ENCODE data around the gene RIT2.

RIT2 gene

DNA sequence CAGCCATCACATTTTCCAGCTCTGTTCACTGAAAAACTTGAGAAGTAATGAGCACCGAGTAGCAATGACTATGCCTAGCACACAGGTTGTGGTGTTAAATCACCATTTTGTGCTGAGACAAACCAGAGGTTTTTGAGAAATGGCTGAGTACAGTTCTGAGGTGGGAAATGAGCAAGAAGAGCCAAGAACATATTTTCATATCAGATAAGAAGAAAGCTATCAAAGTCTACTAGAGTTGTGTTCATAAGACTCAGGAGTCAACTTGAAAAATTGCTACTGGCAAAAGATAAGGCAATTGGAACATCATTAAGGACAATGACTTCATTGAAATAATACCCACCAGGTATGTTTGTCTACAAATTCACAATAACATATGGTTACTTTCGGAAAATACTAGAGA, 108.1 kb downstream of the RIT2 start:
- Mint-ChIP-seq H3K9me3 (peaks cover 4% of the 10 kb centered on the region), H3K4me3 (no peak overlapping the region), H3K27ac (no peak overlapping the region), H3K36me3 (ENCODE audit: low read depth) (no peaks in the 10 kb centered on the region), H3K27me3 (no peaks in the 10 kb centered on the region), H3K4me1 (ENCODE audit: low read depth) (no peaks in the 10 kb centered on the region)

GRCh38 chr18:43004421-43004820, 111.1 kb downstream of the RIT2 start:
- peaks cover 14% of the 10 kb centered on the region for H3K9me3 Mint-ChIP-seq
- no peaks in the 10 kb centered on the region for H3K27me3 Mint-ChIP-seq
- H3K4me3 Mint-ChIP-seq, result no peak overlapping the region
- H3K27ac Mint-ChIP-seq, result no peak overlapping the region
- H3K36me3 Mint-ChIP-seq (ENCODE audit: low read depth), result no peaks in the 10 kb centered on the region
- H3K4me1 Mint-ChIP-seq (ENCODE audit: low read depth), result no peaks in the 10 kb centered on the region

DNA sequence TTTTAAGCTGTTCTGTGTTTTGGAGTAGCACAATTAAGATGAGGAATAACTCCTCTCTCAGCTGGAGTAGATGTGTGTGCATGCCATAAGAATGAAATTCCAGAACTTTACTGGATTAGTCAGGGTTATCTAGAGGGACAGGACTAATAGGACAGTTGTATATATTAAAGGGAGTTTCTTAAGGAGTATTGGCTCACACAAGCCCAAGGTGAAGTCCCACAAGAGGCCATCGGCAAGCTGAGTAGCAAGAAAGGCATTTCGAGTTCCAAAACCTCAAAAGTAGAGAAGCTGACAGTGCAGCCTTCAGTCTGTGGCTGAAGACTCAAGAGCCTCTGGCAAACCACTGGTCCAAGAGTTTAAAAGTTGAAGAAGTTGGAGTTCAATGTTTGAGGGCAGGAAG, 113.7 kb downstream of the RIT2 start:
- Mint-ChIP-seq H3K4me1 (ENCODE audit: low read depth) (no peaks in the 10 kb centered on the region), H3K4me3 (no peak overlapping the region), H3K36me3 (ENCODE audit: low read depth) (no peaks in the 10 kb centered on the region), H3K9me3 (peaks cover 17% of the 10 kb centered on the region), H3K27me3 (no peaks in the 10 kb centered on the region), H3K27ac (no peak overlapping the region)

- Mint-ChIP-seq H3K4me3 (no peak overlapping the region), H3K27ac (no peak overlapping the region), H3K27me3 (no peaks in the 10 kb centered on the region), H3K36me3 (ENCODE audit: low read depth) (no peaks in the 10 kb centered on the region), H3K9me3 (peaks cover 17% of the 10 kb centered on the region), H3K4me1 (ENCODE audit: low read depth) (no peaks in the 10 kb centered on the region)
Measured at GRCh38 chr18:42996824-42997223, 118.7 kb downstream of the RIT2 start.

GRCh38 chr18:42980426-42980825, 135.1 kb downstream of the RIT2 start:
- H3K27me3 Mint-ChIP-seq, result no peaks in the 10 kb centered on the region
- H3K9me3 Mint-ChIP-seq, result peaks cover 10% of the 10 kb centered on the region
- no peak overlapping the region for H3K4me3 Mint-ChIP-seq
- no peak overlapping the region for H3K27ac Mint-ChIP-seq
- H3K4me1 Mint-ChIP-seq (ENCODE audit: low read depth), result no peaks in the 10 kb centered on the region
- no peaks in the 10 kb centered on the region for H3K36me3 Mint-ChIP-seq (ENCODE audit: low read depth)

GRCh38 chr18:42977982-42978637, 137.4 kb downstream of the RIT2 start:
- no peak overlapping the region for H3K4me3 Mint-ChIP-seq
- H3K27me3 Mint-ChIP-seq, result no peaks in the 10 kb centered on the region
- no peaks in the 10 kb centered on the region for H3K36me3 Mint-ChIP-seq (ENCODE audit: low read depth)
- H3K4me1 Mint-ChIP-seq (ENCODE audit: low read depth), result no peaks in the 10 kb centered on the region
- no peak overlapping the region for H3K27ac Mint-ChIP-seq
- peaks cover 10% of the 10 kb centered on the region for H3K9me3 Mint-ChIP-seq

GRCh38 chr18:42976869-42977590, 138.5 kb downstream of the RIT2 start:
- peaks cover 10% of the 10 kb centered on the region for H3K9me3 Mint-ChIP-seq
- no peak overlapping the region for H3K4me3 Mint-ChIP-seq
- H3K27ac Mint-ChIP-seq, result no peak overlapping the region
- no peaks in the 10 kb centered on the region for H3K36me3 Mint-ChIP-seq (ENCODE audit: low read depth)
- H3K27me3 Mint-ChIP-seq, result no peaks in the 10 kb centered on the region
- H3K4me1 Mint-ChIP-seq (ENCODE audit: low read depth), result no peaks in the 10 kb centered on the region

DNA sequence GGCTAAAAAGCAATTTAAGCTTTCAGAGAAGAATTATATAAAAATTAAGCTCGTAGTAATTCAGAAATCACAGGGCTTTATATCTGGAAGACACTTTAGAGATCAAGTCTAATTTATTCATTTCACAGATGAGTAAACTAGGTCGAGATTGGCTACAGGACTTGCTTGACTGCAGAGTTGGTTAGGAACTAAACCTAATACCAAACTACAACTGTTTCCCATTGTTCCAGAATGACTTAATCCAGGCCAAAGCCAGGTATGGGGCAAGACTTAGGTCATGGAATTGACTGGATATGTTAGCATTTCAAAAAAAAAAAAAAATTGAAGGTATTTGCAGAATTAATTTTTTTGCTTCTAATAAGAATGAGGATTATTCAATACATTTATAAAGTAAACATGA, 146.1 kb downstream of the RIT2 start:
- Mint-ChIP-seq H3K27me3 (no peaks in the 10 kb centered on the region), H3K27ac (no peak overlapping the region), H3K9me3 (peaks cover 4% of the 10 kb centered on the region), H3K4me1 (ENCODE audit: low read depth) (no peaks in the 10 kb centered on the region), H3K36me3 (ENCODE audit: low read depth) (no peaks in the 10 kb centered on the region), H3K4me3 (no peak overlapping the region)

DNA sequence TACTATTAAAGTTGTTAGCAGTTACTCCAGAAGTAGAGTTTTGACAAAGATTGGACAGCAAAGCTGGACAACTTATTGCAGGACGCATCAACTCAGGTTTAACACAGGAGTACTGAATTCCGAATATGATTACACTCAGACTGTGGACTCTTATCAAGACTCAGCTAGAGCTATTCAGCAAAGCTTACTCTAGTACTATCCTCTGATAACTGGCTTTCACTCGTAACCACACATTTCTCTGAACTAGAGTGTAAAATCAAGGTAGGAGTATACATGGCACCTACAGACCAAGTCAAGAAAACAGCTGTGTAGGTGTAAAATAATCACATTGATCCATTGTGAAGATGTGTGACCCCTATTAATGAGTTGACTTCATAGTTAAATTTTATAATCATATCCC, 154.2 kb downstream of the RIT2 start:
- H3K4me3 Mint-ChIP-seq, result no peak overlapping the region
- no peak overlapping the region for H3K27ac Mint-ChIP-seq
- no peaks in the 10 kb centered on the region for H3K4me1 Mint-ChIP-seq (ENCODE audit: low read depth)
- H3K9me3 Mint-ChIP-seq, result peaks cover 2% of the 10 kb centered on the region
- no peaks in the 10 kb centered on the region for H3K27me3 Mint-ChIP-seq
- no peaks in the 10 kb centered on the region for H3K36me3 Mint-ChIP-seq (ENCODE audit: low read depth)

DNA sequence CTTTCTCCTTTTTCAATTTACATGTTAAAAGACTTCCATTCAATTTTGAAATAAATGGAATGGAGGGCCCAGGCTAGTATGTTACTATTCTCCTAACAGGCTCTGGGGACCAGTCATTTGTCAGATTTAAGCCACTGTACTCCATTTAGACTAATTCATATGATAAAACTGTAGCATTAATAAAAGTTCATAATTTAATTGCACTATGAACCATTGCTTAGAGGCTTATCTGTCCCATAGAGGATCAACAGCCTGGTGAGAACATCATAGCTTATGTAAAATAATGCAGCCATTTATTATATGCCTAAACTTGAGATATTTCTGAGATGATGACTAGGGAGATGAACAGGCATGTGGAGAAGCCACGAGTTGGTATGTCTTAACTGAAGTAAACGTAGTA, 156.0 kb downstream of the RIT2 start:
- Mint-ChIP-seq H3K4me1 (ENCODE audit: low read depth) (no peaks in the 10 kb centered on the region), H3K27ac (no peak overlapping the region), H3K4me3 (no peak overlapping the region), H3K9me3 (peaks cover 2% of the 10 kb centered on the region), H3K36me3 (ENCODE audit: low read depth) (no peaks in the 10 kb centered on the region), H3K27me3 (no peaks in the 10 kb centered on the region)

GRCh38 chr18:42958353-42958752, 157.1 kb downstream of the RIT2 start:
- no peaks in the 10 kb centered on the region for H3K27me3 Mint-ChIP-seq
- H3K27ac Mint-ChIP-seq, result no peak overlapping the region
- H3K9me3 Mint-ChIP-seq, result peaks cover 2% of the 10 kb centered on the region
- no peaks in the 10 kb centered on the region for H3K4me1 Mint-ChIP-seq (ENCODE audit: low read depth)
- no peaks in the 10 kb centered on the region for H3K36me3 Mint-ChIP-seq (ENCODE audit: low read depth)
- H3K4me3 Mint-ChIP-seq, result no peak overlapping the region

DNA sequence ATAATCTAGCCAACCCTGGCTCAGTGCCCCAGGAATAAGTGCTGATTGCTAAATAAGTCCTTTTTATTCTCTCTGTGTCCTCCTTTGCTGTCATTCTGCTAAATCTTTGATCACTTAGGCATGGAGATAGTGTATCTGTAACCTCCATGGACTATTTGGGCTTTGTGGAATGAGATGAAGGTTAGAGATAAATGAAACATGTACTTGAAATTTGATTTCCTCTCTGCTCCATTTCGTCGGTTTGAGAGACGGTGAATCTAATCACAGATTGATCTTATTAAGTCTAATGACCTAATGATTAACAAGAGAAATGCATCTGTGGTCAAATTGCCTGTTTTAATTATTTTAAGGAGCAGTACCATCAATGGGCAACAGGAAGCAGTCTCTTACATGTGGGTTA, 159.2 kb downstream of the RIT2 start:
- Mint-ChIP-seq H3K4me1 (ENCODE audit: low read depth) (no peaks in the 10 kb centered on the region), H3K27me3 (no peaks in the 10 kb centered on the region), H3K27ac (no peak overlapping the region), H3K4me3 (no peak overlapping the region), H3K36me3 (ENCODE audit: low read depth) (no peaks in the 10 kb centered on the region), H3K9me3 (peaks cover 5% of the 10 kb centered on the region)

- no peaks in the 10 kb centered on the region for H3K36me3 Mint-ChIP-seq (ENCODE audit: low read depth)
- H3K4me3 Mint-ChIP-seq, result no peak overlapping the region
- H3K27me3 Mint-ChIP-seq, result no peaks in the 10 kb centered on the region
- H3K4me1 Mint-ChIP-seq (ENCODE audit: low read depth), result no peaks in the 10 kb centered on the region
- peaks cover 5% of the 10 kb centered on the region for H3K9me3 Mint-ChIP-seq
- H3K27ac Mint-ChIP-seq, result no peak overlapping the region
Measured at GRCh38 chr18:42954887-42955286, 160.6 kb downstream of the RIT2 start.

DNA sequence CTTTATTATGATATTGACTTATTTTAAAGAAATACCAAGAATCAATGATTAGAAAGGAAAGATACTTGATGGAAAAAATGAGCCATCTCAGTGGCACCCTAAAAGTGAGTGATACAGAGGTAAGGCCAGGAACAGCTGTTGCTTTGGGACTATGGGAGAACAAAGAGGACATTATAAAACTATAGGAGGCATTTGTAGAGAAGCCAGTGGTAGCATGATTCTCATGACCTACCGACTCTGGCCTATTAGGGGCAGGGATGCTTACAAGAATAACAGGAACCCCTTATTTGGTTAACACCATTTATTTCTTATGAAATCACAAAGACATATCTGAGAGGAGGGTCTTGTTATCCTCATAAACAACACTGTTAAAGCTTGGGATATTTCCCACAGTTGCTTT, 162.2 kb downstream of the RIT2 start:
- no peak overlapping the region for H3K27ac Mint-ChIP-seq
- no peaks in the 10 kb centered on the region for H3K4me1 Mint-ChIP-seq (ENCODE audit: low read depth)
- H3K9me3 Mint-ChIP-seq, result peaks cover 9% of the 10 kb centered on the region
- no peaks in the 10 kb centered on the region for H3K27me3 Mint-ChIP-seq
- no peaks in the 10 kb centered on the region for H3K36me3 Mint-ChIP-seq (ENCODE audit: low read depth)
- no peak overlapping the region for H3K4me3 Mint-ChIP-seq

DNA sequence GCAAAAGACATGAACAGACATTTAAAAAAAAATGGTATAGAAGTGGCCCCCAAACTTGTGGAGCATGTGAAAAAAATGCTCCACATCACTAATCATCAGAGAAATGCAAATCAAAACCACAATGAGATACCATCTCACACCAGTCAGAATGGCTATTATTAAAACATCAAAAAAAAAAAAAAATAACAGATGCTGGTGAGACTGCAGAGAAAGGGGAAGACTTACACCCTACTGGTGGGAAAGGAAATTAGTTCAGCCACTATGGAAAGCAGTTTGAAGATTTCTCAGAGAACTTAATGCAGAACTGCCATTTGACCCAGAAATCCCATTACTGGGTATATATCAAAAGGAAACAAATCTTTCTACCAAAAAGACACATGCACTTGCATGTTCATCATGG, 164.8 kb downstream of the RIT2 start:
- H3K27me3 Mint-ChIP-seq, result no peaks in the 10 kb centered on the region
- no peaks in the 10 kb centered on the region for H3K36me3 Mint-ChIP-seq (ENCODE audit: low read depth)
- peaks cover 7% of the 10 kb centered on the region for H3K9me3 Mint-ChIP-seq

GRCh38 chr18:42948831-42949230, 166.7 kb downstream of the RIT2 start:
- Mint-ChIP-seq H3K36me3 (ENCODE audit: low read depth) (no peaks in the 10 kb centered on the region), H3K4me1 (ENCODE audit: low read depth) (no peaks in the 10 kb centered on the region), H3K4me3 (no peak overlapping the region), H3K27me3 (no peaks in the 10 kb centered on the region), H3K27ac (no peak overlapping the region), H3K9me3 (peaks cover 12% of the 10 kb centered on the region)

More for the DNA sequence above, 164.8 kb downstream of the RIT2 start:
- Mint-ChIP-seq H3K4me3 (no peak overlapping the region), H3K27ac (no peak overlapping the region), H3K4me1 (ENCODE audit: low read depth) (no peaks in the 10 kb centered on the region)

Measured in stimulated activated naive CD8-positive, alpha-beta T cell treated with anti-CD3 and anti-CD28 coated beads, Interleukin-15, Interleukin-2, amounts not matched to agents 100 ng/mL and 50 ng/mL, for 24 hours (primary cell).